Cardiac fibroblast (primary cell): ENCODE measurements around the gene NNMT.

ENCODE experiments used
- DNase-seq, 2 donors: peaks; one replicate each; pipeline versions ENCODE4 v3.0.0 to v3.0.0-alpha.2; 2010; ENCODE audit warnings: low read depth in 2 of 2
- H3K4me3 ChIP-seq, 2 donors: replicated peaks in 1 of 2; 1 replicate in 1 of 2; 2 replicates in 1 of 2; pipeline ENCODE4 v1.5.1; 2011; ENCODE audit warnings: low read depth in 2 of 2, low read length in 2 of 2, mild to moderate bottlenecking in 2 of 2, moderate library complexity in 1 of 2
- TF ChIP-seq, protein P1 (sequence below): IDR thresholded peaks from one replicate; pipeline ENCODE4 v1.5.1; 2011; ENCODE audit warnings: low read depth, mild to moderate bottlenecking, low read length, inconsistent platforms

The NNMT gene

DNA sequence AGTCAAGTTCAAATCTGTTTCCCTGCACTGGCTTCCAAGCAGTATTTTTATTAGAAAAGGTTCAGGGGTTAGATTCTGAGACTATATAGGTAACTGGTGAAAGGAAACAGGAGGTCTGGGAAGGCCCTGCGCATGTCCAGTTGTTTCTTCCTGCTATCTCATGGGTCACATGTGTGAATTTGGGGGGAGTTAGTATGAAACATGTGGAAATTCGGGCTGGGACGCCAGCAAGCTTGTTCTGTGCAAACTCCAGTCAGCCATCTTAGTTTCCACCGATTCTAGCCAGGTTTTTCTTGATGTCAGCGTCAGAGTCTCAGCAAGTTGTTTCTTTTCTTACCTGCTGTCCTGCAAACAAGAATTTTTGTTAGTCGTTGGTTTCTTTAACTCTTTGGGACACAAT lies 46.8 kb downstream of the NNMT start:
- TF ChIP-seq, protein P1, sequence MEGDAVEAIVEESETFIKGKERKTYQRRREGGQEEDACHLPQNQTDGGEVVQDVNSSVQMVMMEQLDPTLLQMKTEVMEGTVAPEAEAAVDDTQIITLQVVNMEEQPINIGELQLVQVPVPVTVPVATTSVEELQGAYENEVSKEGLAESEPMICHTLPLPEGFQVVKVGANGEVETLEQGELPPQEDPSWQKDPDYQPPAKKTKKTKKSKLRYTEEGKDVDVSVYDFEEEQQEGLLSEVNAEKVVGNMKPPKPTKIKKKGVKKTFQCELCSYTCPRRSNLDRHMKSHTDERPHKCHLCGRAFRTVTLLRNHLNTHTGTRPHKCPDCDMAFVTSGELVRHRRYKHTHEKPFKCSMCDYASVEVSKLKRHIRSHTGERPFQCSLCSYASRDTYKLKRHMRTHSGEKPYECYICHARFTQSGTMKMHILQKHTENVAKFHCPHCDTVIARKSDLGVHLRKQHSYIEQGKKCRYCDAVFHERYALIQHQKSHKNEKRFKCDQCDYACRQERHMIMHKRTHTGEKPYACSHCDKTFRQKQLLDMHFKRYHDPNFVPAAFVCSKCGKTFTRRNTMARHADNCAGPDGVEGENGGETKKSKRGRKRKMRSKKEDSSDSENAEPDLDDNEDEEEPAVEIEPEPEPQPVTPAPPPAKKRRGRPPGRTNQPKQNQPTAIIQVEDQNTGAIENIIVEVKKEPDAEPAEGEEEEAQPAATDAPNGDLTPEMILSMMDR: no peak
- DNase-seq: no peak
- H3K4me3 ChIP-seq: no peak overlapping the region

DNA sequence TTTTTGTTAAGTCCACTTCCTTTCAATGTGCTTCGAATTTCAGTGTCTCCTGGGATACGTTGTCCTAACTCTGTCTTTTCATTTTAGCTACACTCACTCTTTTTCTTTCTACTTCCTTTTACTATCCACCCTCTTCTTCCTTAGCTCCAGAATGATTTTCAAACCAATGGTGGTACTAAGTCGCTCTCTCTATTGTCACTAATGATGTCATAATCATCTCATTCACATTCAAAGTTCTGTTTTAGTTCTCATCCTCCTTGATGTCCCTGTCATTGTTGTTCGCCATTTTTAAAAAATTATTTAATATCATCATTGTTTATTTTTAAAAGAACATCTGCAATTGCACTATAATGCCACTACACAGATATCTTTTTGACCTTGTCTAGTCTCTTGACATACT lies 47.3 kb downstream of the NNMT start:
- TF ChIP-seq, protein P1: no peak
- DNase-seq: no peak

DNA sequence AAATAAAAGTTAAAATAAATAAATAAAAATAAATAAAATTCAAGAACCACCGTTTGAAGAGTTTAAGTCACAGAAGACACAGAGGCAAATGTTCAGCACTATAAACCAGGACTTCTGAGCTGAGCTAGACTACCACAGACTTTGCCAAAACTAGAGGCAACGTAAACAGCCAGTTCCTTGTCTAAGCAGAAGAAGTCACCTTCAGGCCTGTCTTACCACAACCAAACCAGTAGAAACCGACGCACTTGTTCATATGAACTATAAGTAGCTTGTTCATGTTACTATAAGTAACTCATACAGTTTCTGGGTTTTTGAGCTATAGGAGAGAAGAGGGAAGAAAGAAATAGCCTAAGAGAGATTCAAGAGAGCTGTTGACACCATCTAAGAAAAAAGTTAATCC lies 48.3 kb downstream of the NNMT start:
- H3K4me3 ChIP-seq: no peak overlapping the region
- no peak for DNase-seq
- TF ChIP-seq, protein P1: no peak

More for the DNA sequence above, 47.3 kb downstream of the NNMT start:
- no peak overlapping the region for H3K4me3 ChIP-seq

DNA sequence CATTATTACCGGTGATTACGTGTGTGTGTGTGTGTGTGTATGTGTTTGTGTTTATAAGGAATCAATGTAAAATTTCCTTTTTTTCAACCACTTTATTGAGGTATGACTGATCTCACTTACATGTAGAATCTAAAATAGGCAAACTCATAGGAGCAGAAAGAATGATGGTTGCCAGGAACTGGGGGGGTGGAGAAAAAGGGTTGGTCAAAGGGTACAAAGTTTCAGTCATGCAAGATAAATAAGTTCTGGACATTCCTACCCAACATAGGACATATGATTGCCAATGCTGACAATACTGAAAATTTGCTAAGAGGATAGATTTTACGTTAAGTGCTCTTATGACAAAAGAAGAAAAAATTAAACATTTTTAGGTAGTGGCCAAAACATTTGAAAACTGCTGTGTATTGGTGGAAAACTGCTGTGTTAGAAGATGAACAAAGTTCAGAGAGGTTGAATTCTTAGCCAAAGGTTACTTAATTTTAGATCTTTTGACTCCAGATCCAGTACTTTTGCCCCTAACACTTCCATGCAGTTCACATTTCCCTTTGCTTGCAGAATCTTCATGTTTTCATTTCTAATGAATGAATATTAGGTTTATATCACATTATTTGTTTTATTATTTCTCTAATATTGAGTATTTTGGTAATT lies 49.5 kb downstream of the NNMT start:
- TF ChIP-seq, protein P1: no peak
- H3K4me3 ChIP-seq: no peak overlapping the region
- no peak for DNase-seq

DNA sequence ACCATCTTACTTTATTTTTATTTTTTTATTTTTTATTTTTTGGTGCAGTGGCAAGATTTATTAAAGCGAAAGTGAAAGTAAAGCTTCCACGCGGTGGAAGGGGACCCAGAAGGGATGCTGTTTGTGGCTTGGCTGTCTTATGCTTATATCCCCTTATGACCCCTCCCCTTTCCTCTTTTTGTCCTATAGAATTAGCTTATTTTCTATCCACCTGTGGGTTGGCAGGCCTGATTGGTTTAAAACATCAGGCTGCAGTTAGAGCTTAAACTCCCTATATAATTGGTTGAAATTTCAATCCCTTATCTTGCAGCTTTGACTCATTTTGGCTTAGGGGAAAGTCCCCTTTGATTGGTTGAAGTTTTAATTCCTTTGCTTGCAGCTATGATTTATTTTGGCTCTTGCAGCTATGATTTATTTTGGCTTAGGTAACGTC lies 50.5 kb downstream of the NNMT start:
- peak in 1 of 2 donors; percentile 51 for DNase-seq
- no peak overlapping the region for H3K4me3 ChIP-seq

DNA sequence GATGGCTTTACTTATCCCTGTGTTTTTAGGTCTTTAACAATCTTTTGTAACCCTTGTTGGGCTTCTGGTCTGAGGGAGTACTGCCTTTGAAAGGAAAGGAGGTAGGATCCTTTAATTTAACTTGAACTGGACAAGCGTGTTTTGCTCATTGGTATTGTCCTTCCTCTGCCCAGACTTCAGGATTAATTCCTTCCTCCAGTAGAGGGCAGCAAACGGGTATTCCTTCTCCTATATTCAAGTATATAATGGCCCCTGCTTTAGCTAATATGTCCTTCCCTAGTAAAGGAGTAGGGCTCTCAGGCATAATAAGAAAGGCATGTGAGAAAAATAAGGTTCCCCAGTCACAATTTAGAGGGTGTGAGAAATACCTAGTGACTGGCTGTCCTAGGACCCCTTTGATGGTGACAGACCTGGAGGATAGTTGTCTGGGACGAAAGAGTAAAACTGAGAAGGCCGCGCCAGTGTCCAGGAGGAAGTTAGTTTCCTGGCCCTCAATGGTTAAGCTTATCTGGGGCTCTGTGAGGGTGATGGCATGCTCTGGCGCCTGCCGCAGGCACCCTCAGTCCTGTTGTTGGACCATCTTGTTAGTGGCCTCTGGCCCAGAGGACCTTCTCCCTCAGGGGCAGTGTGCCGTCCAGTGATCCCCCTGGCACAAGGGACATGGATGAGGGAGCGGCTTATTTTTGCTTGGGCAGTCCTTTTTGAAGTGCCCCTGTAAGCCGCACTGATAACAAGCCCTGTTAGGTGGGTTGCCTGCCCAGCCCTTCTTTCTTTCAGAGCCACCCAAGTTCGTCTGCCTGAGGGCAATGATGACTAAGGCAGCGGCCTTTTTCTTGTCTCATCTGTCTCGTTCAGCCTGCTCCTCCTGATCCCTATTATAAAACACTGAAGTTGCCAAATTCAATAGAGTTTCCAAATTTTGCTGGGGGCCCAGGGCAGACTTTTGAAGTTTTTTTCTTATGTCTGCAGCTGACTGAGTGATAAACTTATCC lies 52.3 kb downstream of the NNMT start:
- peak; percentile 85 to 90 for DNase-seq
- H3K4me3 ChIP-seq: no peak overlapping the region
- TF ChIP-seq, protein P1: peak; percentile 52

More for the DNA sequence above, 50.5 kb downstream of the NNMT start:
- TF ChIP-seq, protein P1: no peak
